ENCODE results near the gene MICB. TPM values are rescaled to one million over a fixed set of nuclear protein-coding genes. Genes with fewer than 3 reads are reported as not detected.
"Not testable (repeated sequence)": the region's sequence is repeated elsewhere in the genome, so short reads cannot be mapped to it uniquely, and the experiment has no call there.

The MICB gene
- polyA plus RNA-seq, 4 donors: 0.80 to 1.6 (median 1.4) TPM

GRCh38 chr6:31473780-31474761, 23.9 kb upstream of the MICB start:
- DNase-seq (ENCODE audit: low read depth in 4 of 4, low spot score in 3 of 4): no peak

DNA sequence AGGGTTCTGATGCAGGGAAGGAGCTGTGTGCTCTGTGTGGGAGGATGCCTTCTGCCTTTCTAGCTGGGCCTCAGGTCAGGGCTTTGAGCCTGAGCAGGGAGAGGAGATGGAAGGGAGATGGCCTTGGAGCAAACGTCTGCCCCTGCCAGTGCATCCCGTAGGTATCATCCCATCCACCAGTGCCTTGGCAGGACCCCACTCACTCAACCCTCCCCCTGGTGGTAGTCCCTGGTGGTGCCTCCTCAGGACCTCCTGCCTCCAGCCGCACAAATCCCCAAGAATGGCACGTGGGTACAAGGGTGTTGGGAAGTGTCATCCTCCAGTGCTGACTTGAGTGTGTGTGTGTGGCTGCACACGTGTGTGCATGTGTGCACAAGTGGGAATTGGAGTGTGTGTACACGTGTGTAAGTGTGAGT, 23.1 kb upstream of the MICB start:
- no peak for DNase-seq (ENCODE audit: low read depth in 4 of 4, low spot score in 3 of 4)

GRCh38 chr6:31476515-31477139, 21.3 kb upstream of the MICB start:
- no peak for DNase-seq (ENCODE audit: low read depth in 4 of 4, low spot score in 3 of 4)

- DNase-seq (ENCODE audit: low read depth in 4 of 4, low spot score in 3 of 4): no peak
These were observed 20.4 kb upstream of the MICB start for GRCh38 chr6:31477521-31477920.

DNA sequence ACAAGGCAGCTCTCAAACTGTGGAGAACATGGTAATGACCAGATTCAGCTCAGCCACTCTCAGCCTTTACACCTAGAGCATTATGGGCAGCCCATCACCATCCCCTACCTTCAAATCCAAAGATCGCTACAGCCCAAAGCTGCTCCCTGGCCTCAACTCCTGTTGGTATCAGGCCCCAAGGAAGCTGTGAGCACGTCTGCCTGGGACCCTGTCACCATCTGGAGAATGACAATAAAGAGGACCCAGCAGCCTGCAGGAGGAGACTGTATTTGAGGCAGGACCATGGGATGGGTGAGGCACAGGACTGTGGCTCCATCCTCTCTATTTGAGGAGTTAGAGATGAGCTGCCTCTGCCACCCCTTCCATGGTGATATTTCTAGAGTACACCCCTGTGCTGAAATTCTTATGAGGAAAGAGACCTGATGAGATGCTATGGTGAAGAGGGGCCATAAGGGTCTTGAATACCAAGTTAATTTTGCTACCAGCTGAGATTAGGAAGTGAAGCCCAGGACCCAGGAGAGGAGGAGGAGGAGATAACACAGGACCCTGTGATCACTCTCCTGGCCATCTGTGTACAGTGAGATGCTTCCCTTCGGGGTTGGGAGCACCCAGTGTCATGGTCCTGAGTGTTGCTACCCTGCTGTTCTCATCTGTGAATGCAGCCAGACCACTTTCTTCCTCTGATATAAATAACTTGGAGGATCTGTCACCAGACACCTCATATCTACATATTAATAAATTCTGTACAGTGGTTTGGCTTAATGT, 19.6 kb upstream of the MICB start:
- DNase-seq (ENCODE audit: low read depth in 4 of 4, low spot score in 3 of 4): no peak

- no peak for DNase-seq (ENCODE audit: low read depth in 4 of 4, low spot score in 3 of 4)
These were observed 18.6 kb upstream of the MICB start for GRCh38 chr6:31479151-31479932.

GRCh38 chr6:31479933-31480535, 17.9 kb upstream of the MICB start:
- DNase-seq (ENCODE audit: low read depth in 4 of 4, low spot score in 3 of 4): no peak

DNA sequence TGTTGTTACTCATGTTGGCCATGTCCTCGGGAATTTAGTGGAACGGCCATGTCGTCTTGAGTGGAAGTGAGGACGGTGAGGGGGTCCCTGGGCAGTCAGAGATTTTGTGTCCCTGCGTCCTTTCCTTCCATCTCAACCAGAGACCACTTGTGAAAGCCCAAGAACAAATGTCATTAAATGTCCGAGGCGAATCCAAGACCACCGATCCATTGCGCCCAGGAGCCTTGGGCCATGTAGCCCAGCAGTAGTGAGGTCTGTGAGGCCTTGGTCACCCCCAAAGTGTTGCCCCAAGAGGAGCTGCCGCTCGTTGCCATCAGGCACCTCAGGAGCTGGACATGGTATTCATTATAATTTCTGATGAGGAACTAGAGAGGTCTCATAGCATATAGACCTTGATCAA, 17.4 kb upstream of the MICB start:
- no peak for DNase-seq (ENCODE audit: low read depth in 4 of 4, low spot score in 3 of 4)

- DNase-seq (ENCODE audit: low read depth in 4 of 4, low spot score in 3 of 4): no peak
These were observed 14.6 kb upstream of the MICB start for GRCh38 chr6:31483392-31483791.

GRCh38 chr6:31485055-31485454, 12.9 kb upstream of the MICB start:
- DNase-seq (ENCODE audit: low read depth in 4 of 4, low spot score in 3 of 4): no peak

DNA sequence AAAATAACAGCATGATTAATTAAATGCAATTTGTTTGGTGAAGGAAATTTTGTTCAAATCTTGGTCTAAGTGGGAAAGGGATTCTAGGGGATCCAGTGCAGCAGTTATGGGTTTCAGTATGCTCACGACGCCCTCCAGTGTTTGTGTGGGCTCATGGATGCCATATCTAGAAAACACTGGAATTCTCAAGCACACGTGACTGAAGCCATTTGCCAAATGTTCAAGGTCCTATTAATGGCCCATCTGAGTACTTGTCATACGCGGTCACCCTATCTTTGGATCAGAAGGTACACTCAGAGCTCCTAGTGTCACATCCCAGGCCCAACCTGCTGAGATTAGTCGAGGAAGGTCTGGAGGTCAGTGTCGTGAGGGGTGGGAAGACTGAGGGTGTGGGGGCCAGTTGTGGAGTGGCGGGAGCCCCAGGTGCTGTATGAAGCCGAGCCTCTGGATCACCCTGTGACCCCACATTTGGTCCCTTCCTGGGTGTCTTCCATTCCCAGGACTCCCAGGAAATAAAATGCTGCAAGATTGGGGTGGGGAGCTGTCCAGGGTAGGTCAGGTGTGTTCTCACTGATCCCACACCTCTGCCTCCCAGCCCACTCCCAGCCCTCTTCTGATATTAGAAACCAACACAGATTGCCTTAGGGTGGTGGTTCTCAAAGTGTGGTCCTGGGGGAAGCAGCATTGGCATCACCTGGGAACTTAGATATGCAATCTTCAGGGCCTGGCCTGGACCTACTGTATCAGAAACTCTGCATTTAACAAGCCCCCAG, 11.7 kb upstream of the MICB start:
- DNase-seq (ENCODE audit: low read depth in 4 of 4, low spot score in 3 of 4): not testable (repeated sequence)

DNA sequence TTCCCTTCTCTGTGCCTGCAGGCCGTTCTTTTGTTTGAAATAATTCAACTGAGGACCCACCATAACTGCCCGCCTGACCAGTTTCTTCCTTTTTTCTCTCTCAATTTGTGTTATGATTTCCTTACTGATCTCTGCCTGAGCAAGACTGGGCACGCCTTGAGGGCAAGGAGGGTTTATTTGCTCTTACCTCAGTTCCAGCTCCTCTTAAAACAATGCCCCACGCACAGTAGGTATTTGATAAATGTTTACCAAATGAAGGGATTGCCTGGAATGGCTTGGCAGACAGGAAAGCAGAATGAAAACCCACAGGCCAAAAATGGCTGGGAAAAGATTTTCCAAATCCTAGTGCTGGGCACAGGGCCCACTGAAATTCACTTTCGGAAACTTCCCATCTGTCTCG, 10.3 kb upstream of the MICB start:
- DNase-seq (ENCODE audit: low read depth in 4 of 4, low spot score in 3 of 4): not testable (repeated sequence)

- no peak for DNase-seq (ENCODE audit: low read depth in 4 of 4, low spot score in 3 of 4)
These were observed 8.9 kb upstream of the MICB start for GRCh38 chr6:31489086-31489485.

- DNase-seq (ENCODE audit: low read depth in 4 of 4, low spot score in 3 of 4): no peak
These were observed 7.7 kb upstream of the MICB start for GRCh38 chr6:31490115-31490873.

GRCh38 chr6:31493550-31493874, 4.4 kb upstream of the MICB start:
- not testable (repeated sequence) for DNase-seq (ENCODE audit: low read depth in 4 of 4, low spot score in 3 of 4)

DNA sequence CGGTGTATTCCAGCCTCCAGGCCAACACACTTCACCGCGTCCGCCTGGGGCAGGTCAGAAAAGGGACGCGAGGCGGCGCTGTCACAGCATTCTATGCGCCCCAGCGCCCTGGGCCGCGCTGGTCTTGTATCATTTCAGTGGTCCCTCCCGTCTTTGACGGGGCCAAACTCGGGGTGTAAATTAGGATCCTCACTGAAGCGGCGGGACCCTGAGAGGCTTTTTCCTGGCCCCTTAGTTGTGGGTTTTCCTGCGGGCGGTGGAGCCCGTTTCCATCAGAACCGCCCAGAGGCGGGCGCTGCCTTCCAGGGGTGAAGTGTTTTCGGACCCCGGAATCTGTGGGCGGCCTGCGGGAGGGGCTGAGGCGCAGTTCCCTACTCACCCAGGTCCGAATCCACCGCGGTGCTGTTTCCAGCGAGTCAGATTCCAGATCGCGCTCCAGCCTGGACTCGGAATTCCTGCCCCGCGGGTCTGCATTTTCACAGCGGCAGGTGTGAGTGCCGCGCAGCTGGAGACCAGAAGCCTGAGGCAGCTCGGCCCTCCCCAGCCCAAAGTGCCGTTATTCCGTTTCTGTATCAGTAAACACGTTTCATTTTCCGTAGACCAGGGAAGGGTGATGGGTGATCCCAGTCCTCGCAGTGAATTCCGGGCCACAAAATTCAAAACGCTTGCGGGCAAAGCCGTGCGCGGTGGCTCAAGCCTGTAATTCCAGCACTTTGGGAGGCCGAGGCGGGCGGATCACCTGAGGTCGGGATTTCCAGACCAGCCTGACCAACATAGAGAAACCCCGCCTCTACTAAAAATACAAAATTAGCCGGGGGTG, 3.9 kb upstream of the MICB start:
- peak in 3 of 4 donors; percentile 48 to 67 (median 52) for DNase-seq (ENCODE audit: low read depth in 4 of 4, low spot score in 3 of 4)

- DNase-seq (ENCODE audit: low read depth in 4 of 4, low spot score in 3 of 4): no peak
These were observed 2.4 kb upstream of the MICB start for GRCh38 chr6:31495580-31495979.

DNA sequence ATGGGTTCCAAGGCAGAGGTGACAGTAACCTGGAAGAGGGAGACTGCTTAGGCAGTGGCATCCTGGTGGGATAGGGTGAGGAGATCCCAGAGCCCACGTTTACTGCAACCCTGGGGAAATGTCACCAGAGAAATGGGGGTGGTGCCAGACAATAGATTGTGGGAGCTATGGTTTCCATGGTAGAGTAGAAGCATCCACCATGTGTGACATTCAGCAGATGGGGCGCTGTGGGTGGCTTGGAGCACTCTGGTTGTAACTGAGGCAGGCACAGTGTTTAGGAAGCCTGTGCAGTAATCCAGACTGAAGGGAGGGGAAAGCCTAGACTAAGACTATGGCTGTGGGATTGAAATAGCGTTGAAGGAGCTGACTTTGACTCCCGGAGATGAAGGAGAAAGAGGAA, 1.1 kb upstream of the MICB start:
- DNase-seq (ENCODE audit: low read depth in 4 of 4, low spot score in 3 of 4): not testable (repeated sequence)

Data from right renal pelvis (tissue), 4 donors.